HG02885 (cell line): ENCODE results near the gene PRKCH.
A peak's percentile ranks its signal among the peaks of the same experiment; 100 is the strongest.

Experiments
- ATAC-seq: cut with Tn5 transposase; IDR thresholded peaks from one replicate; pipeline ENCODE4 v1.9.1; 2021; ENCODE audit warnings: mild to moderate bottlenecking; ENCODE audit not compliant: unreplicated experiment, poor library complexity

The PRKCH gene

DNA sequence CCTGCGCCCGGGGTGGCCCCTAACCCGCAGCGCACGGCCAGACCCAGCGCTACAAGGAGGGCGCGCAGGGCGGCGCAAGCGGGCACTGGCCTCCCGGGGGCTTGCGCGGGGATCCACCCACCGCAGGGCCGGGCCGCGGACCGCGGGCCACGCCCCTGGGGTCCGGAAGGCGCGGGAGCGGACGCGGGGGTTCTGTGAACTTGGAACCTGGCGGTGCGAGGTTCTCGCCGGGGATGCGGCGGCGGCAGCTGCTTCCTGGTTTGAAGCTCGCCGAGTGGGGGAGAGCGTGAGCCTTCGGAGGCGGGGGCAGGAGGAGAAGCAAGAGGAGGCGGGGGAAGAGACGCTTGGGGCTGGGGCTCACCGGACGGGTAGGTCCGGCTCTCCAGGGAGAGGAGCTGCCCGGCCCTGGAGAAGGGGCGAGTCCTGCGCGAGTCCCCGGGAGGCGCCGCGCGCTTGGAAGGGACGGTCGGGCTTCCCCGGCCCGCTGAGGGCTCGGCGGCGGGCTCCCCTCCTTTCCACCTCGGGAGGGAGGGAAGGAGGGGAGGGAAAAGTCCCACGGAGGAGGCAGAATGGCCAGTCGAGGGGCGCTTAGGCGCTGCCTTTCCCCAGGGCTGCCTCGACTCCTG, at the start of gene PRKCH:
PRKCH (plus strand) TSS at position 195 of the 626 bp plus-strand sequence. CDS start 523 bp downstream, outside the sequence.
- ATAC-seq, result peak; percentile 78

GRCh38 chr14:61277232-61277631, 44.1 kb upstream of the PRKCH start:
- ATAC-seq, result no peak

- no peak for ATAC-seq
Observed at GRCh38 chr14:61277784-61278183, 43.6 kb upstream of the PRKCH start.

GRCh38 chr14:61279082-61279481, 42.3 kb upstream of the PRKCH start:
- no peak for ATAC-seq

- ATAC-seq, result no peak
Observed at GRCh38 chr14:61280092-61280525, 41.3 kb upstream of the PRKCH start.

DNA sequence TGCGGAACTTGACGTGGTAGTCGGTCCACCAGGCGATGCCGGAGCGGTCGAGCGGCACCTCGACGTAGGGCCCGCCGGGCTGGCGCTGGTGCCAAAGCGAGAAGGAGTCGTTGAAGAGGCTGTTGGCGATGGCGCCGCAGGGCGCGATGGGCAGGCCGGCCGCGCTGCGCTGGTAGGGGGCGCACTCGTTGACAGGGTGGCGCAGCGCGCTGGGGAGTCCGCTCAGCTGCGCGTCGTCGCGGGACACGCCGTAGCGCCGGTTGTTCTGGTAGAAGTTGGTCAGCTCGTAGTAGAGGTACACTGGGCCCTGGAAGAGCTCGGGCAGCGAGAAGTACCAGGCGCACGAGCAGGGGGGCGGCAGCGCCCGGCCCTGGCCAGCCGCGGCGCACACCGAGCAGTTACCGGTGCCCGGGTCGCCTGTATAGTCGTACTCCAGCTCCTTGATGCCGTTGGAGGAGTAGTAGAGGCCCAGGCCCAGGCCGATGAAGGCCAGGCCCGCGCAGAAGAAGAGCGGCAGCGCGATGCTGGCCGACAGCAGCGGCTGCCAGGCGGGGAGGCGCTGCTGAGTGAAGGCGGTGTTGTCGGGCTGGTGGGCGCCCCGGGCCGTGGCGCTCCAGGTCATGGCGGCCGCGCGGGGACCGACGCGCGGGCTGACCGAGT, 40.7 kb upstream of the PRKCH start:
- peak; percentile 44 for ATAC-seq

DNA sequence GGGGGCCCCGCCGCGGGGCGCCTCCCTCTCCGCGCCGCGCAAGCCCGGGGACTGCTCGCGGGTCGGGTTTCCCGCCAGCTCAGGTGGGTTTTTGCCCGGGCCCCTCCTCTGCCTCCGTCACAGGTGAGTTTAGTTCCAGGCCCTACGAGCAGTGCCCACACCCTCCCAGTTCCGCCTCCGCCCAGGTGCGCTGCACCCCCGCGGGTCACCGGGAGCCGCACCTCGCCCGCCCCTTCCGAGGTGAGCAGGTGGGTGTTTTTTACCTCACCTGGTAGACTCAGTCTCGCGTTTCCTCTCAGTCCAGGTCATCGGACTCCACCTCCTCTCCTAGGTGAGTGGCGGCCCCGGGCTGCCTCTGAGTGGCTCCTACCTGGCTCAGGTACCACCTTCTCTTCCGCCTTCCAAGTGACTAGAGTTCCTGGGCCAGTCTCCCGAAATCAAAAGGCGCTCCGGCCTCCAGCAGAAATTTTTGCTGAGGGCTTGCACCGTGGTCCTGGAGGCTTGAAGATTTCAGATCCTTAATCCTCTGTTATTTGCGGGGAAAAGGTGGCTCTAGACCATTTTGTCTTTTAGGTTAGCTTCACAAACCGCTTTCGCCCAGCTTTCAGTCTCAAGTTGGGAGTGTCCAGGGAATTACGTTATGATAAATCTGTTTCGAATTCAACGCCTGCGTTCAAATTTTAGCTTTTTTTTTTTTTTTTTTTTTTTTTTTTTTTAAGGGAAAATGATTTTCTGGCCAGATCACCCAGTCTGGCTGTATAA, 40.0 kb upstream of the PRKCH start, which contains the start of gene TMEM30B:
TMEM30B (minus strand) TSS at position 153 of the 762 bp plus-strand sequence. CDS start 191 bp downstream, outside the sequence.
- ATAC-seq, result no peak

- ATAC-seq, result no peak
Observed at GRCh38 chr14:61281948-61282275, 39.5 kb upstream of the PRKCH start.

DNA sequence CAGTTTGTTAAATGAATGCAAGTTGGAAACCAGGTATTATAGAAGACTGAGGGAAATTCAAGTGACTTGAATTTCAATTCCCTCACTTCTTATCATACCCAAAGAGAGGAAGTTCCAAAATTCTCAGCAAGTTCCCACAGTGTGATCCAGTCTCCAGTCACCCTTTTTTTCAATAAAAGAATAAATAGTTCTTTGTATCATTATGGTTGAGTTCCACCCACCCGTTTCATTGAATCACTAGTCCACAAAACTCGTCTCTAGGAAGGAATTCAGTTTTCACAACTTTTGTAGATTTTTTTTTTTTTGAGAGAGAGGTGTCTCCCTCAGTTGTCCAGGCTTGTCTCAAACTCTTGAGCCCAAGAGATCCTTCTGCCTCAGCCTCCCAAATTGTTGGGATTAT, 38.6 kb upstream of the PRKCH start:
- ATAC-seq, result no peak

DNA sequence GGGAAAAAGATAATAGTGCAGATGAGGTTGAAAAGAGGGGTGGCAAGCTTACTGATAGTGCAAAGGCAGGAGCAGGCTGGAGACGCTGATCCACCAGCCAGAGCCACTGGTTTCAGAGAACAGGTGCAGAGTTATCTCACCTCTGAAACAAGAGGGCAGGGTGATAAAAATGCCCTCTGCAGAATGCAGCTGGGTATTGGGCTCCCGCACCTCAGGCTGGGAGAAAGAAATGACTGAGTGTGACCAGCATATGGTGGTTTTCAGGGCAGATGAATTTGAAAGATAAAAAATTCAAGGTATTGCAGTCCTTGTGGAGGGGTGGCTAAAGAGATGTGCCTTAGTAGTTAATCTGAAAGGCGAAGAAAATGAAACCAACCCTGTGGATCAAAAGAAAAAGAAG, 37.4 kb upstream of the PRKCH start:
- no peak for ATAC-seq

DNA sequence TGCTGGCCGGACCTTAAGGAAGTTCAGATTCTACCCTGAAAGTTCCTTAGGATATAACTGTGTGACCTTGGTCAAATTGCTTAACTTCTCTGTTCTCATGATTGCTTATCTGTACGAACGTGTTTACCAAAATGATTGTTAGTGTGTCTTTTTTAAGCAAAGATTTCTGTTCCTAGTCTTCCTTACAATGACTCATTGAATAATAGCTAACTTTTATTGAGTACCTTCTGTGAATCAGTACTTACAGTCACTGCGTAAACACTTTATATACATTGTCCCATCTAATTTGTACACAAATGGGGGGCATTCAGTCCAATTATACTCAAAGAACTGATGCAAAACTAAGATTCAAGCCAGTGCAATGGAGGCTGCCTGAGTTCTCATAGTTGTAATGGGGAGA, 36.0 kb upstream of the PRKCH start:
- ATAC-seq, result no peak

- no peak for ATAC-seq
Observed at GRCh38 chr14:61287196-61287595, 34.2 kb upstream of the PRKCH start.

DNA sequence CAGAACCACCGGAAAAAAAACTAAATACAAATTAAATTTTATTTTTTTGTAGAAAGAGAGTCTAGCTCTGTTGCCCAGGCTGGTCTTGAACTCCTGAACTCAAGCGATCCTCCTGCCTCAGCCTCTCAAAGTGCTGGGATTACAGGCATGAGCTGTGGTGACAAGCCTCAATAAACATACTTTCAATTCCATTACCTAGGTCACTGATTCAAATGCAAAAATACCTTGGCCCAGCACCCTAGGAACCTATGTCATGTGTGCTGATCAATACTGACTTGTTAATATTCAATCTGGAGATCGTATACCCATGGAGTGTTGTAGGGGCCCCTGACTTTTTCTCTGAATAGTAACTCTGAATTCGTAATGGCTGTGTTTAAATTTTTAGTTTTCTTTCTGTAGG, 33.2 kb upstream of the PRKCH start:
- no peak for ATAC-seq

DNA sequence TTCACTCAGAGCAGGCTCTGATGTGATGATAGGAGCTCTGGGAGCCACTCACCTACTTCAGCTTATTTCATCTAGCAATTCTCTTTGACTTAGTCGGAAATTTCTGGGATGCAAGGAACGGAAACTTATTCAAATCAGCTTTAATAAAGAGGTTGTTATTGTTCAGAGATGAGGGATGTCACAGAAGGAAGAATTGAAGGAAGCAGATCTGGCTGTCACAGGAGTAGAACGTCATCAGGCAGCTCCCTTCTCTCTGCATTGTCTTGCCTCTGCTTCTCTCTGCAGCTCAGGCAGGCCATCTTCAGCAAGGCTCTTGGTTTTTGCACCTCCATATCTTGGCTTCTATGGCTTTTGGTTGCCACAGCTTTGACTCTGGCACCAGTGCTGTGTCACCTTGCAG, 32.7 kb upstream of the PRKCH start:
- no peak for ATAC-seq

GRCh38 chr14:61290701-61291100, 30.7 kb upstream of the PRKCH start:
- ATAC-seq, result no peak

GRCh38 chr14:61296151-61296550, 25.2 kb upstream of the PRKCH start:
- no peak for ATAC-seq

- peak; percentile 68 for ATAC-seq
Observed at GRCh38 chr14:61296719-61297502, 24.5 kb upstream of the PRKCH start.

DNA sequence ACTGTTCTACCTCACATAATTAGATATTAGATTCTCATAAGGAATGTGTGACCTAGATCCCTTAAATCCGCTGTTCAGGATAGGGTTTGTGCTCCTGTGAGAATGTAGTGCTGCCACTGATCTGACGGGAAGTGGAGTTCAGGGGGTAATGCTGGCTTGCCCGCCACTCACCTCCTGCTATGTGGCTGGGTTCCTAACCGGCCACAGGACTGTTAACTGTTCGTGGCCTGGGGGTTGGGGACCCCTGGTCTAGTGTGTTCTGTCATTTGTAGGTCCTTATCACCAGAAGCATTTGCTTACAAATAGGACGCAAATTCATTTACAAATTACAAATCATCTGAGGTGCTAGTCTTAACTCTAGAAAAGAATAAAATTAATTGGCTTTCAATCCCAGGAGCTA, 23.8 kb upstream of the PRKCH start:
- no peak for ATAC-seq

DNA sequence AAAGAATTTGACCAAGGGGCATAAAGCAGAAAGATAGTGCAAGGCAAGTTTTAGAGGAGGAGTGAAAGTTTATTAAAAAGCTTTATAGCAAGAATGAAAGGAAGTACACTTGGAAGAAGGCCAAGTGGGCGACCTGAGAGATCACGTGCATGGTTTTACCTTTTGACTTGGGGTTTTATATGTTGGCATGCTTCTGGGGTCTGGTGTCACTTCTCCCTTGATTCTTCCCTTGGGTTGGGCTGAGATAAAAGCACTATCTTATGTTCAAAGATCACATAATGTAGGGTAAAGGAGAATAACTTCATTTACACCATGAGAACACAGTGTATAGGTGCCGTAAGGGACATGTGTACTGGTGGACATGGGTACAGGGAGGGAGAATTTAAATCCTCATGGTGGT, 22.6 kb upstream of the PRKCH start:
- no peak for ATAC-seq

DNA sequence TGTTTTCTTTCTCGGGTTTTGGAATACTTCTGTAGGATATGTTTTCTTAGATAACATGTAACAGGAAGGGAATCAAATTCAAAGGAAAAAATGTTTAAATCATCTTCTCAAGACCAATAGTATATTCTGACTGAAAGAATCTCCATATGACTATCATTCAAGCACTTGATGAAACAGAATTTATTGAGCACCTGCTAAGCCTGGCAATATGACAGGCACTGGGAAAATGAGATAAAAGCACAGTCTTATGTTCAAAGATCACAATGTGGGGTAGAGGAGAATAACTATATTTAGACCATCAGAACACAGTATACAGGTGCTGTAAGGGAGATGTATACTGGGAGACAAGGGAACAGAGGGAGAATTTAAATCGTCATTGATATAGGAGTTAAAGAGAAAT, 21.2 kb upstream of the PRKCH start:
- no peak for ATAC-seq

- ATAC-seq, result no peak
Observed at GRCh38 chr14:61300754-61301153, 20.6 kb upstream of the PRKCH start.
